Duodenal mucosa (tissue), 2 donors: ENCODE data around the gene DENND5A.

Source experiments
- H3K27ac ChIP-seq: one replicate; pipeline ENCODE4 v1.7.0; 2013; ENCODE audit warnings: low read depth, low read length
- H3K27me3 ChIP-seq, 2 donors: one replicate each; pipeline ENCODE4 v1.7.0; 2013; ENCODE audit warnings: low read length in 2 of 2, control low read depth in 1 of 2; ENCODE audit not compliant: insufficient read depth in 2 of 2, control insufficient read depth in 1 of 2
- H3K36me3 ChIP-seq, 2 donors: one replicate each; pipeline ENCODE4 v1.7.0; 2013; ENCODE audit warnings: low read length in 2 of 2, control low read depth in 1 of 2; ENCODE audit not compliant: insufficient read depth in 2 of 2, control insufficient read depth in 1 of 2
- H3K4me1 ChIP-seq, 2 donors: one replicate each; pipeline ENCODE4 v1.7.0; 2013; ENCODE audit warnings: low read length in 2 of 2, control low read depth in 1 of 2; ENCODE audit not compliant: insufficient read depth in 2 of 2, control insufficient read depth in 1 of 2
- H3K4me3 ChIP-seq, 2 donors: one replicate each; pipeline ENCODE4 v1.7.0; 2013; ENCODE audit warnings: low read length in 2 of 2, low read depth in 1 of 2
- H3K9ac ChIP-seq, 2 donors: one replicate each; pipeline ENCODE4 v1.7.0; 2013; ENCODE audit warnings: low read length in 2 of 2, low read depth in 1 of 2
- H3K9me3 ChIP-seq, 2 donors: one replicate each; pipeline ENCODE4 v1.7.0; 2013; ENCODE audit warnings: low read length in 2 of 2, control low read depth in 1 of 2; ENCODE audit not compliant: control insufficient read depth in 1 of 2

DENND5A gene

GRCh38 chr11:9265211-9266131 lies at the start of gene DENND5A:
TSS of gene DENND5A (minus strand) at chr11:9265350. CDS start at chr11:9265069, 281 bp downstream.
- H3K27ac ChIP-seq: peak within 1 kb of the TSS; percentile 88
- H3K36me3 ChIP-seq: no peaks in the 10 kb centered on the region
- H3K9me3 ChIP-seq: no peaks in the 10 kb centered on the region

GRCh38 chr11:9314291-9315077 lies 49.3 kb upstream of the DENND5A start, which contains the start of gene TMEM41B:
TSS of gene TMEM41B (minus strand) at chr11:9314593. CDS start at chr11:9314441, 152 bp downstream.
- peaks cover 0 to 3% of the 10 kb centered on the region in 2 donors for H3K36me3 ChIP-seq
- H3K9me3 ChIP-seq: no peaks in the 10 kb centered on the region
- H3K4me3 ChIP-seq: peak within 1 kb of the TSS; percentile 77 to 96
- peak within 1 kb of the TSS; percentile 93 to 97 for H3K9ac ChIP-seq
- H3K4me1 ChIP-seq: peaks cover 19 to 33% of the 10 kb centered on the region in 2 donors
- no peaks in the 10 kb centered on the region for H3K27me3 ChIP-seq
- peak within 1 kb of the TSS; percentile 88 for H3K27ac ChIP-seq

More at GRCh38 chr11:9265211-9266131, at the start of gene DENND5A:
- H3K27me3 ChIP-seq: no peaks in the 10 kb centered on the region
- peak within 1 kb of the TSS; percentile 70 to 71 for H3K4me3 ChIP-seq
- H3K4me1 ChIP-seq: peaks cover 0 to 11% of the 10 kb centered on the region in 2 donors
- peak within 1 kb of the TSS; percentile 68 to 82 for H3K9ac ChIP-seq

DNA sequence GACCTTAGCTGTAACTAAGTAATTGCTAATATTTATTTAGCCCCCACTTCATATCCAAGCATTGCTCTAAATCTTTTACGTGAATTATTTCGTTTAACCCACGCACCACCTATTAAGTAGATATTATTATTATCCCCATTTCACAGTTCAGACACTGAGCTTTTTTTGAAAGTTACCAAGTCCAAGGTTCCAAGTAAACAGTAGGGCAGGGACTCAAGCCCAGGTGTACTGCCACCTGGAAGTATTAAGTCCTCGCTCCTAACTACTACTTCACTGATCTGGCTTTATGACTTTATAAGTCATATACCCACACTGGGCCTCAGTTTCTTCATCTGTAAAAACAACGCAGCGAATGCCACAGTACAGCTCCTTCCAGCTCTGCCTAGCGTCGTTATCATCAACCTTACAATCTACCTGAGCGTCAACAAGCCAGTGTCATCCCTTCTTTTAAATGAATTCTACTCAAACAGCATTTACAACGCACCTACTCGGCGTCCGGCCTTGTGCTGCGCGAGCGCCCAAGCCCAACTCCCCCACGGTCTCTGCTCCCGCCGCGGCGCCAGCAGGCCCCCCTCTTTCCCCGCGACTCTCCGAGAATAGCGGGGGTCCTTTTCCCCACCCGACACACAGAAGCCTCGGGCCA lies 48.6 kb upstream of the DENND5A start:
- Histone ChIP-seq H3K27ac (peak overlapping the region; percentile 88), H3K4me3 (peak overlapping the region; percentile 77 to 96), H3K4me1 (peaks cover 19 to 33% of the 10 kb centered on the region in 2 donors), H3K9me3 (no peaks in the 10 kb centered on the region), H3K9ac (peak overlapping the region; percentile 93 to 97), H3K36me3 (peaks cover 0 to 3% of the 10 kb centered on the region in 2 donors), H3K27me3 (no peaks in the 10 kb centered on the region)

DNA sequence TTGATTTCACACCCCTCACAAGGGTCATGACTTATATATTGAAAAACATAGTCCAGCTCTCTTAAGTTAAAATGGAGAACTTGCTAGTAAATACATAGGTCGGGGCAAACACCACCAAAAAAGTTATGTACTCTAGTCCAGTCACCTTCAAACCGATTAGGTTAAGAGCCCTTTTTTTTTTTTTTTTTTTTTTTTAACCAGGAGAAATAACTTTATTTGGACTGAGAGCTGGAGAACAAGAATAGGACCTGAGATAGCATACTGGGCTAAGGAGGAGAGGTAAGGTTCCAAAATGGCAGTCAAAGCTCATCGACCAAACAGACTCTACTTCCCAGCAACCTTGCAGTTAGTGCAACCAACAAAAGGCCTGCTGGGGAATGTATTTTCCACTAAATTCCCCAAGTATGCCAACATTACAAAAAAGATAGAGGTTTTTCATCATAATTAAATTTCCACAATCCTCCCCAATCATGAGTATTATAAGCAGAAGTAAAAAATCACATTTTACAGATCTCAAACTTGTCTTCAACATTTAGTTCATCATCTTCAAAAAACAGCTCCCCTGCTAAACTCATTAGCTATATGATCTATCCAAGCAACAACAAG lies 45.4 kb upstream of the DENND5A start:
- Histone ChIP-seq H3K9ac (no peak overlapping the region), H3K27ac (no peak overlapping the region), H3K27me3 (no peaks in the 10 kb centered on the region), H3K4me1 (peaks cover 15 to 25% of the 10 kb centered on the region in 2 donors), H3K36me3 (peaks cover 0 to 3% of the 10 kb centered on the region in 2 donors), H3K4me3 (no peak overlapping the region), H3K9me3 (no peaks in the 10 kb centered on the region)

DNA sequence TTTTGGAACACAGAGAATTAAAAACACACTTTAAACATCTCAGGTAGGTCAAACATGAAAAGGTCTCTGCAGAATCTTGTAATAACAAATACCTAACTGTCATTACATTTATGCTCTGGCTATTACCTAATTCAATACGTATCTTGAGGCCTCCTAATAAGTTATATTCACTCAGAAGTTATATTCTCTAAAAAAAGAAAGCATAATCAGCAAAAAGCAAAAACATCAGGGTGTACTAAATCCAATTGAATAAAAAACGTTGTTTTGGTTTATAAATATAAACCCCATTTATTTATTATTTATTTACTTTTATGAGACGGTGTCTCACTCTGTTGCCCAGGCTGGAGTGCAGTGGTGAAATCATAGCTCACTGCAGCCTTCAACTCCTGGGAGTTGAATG lies 39.0 kb upstream of the DENND5A start:
- Histone ChIP-seq H3K36me3 (no peaks in the 10 kb centered on the region), H3K9me3 (no peaks in the 10 kb centered on the region)

GRCh38 chr11:9302448-9302847 lies 37.3 kb upstream of the DENND5A start:
- no peaks in the 10 kb centered on the region for H3K9me3 ChIP-seq
- no peaks in the 10 kb centered on the region for H3K36me3 ChIP-seq
- H3K27ac ChIP-seq: no peak overlapping the region
- H3K27me3 ChIP-seq: no peaks in the 10 kb centered on the region
- no peak overlapping the region for H3K9ac ChIP-seq
- no peaks in the 10 kb centered on the region for H3K4me1 ChIP-seq
- no peak overlapping the region for H3K4me3 ChIP-seq

More for the DNA sequence above, 39.0 kb upstream of the DENND5A start:
- no peak overlapping the region for H3K9ac ChIP-seq
- no peak overlapping the region for H3K4me3 ChIP-seq
- H3K27ac ChIP-seq: no peak overlapping the region
- no peaks in the 10 kb centered on the region for H3K4me1 ChIP-seq
- no peaks in the 10 kb centered on the region for H3K27me3 ChIP-seq

DNA sequence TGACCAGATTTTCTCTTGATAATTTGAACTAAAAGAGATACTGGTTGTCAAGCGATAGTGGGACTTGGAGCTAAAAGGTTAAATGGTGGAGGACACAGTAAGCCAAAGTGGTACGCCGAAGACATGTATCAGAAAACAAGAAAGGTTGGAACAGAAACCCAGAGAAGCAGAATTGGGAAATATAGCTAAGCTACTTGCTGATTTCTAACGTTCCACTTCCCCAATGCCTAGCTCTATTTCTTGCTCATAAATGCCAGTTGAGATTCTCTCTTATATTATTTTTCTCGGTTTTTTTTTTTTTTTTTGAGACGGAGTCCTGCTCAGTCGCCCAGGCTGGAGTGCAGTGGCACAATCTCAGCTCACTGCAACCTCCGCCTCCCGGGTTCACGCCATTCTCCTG lies 36.6 kb upstream of the DENND5A start:
- peaks cover 0 to 2% of the 10 kb centered on the region in 2 donors for H3K36me3 ChIP-seq
- H3K27ac ChIP-seq: no peak overlapping the region
- H3K4me3 ChIP-seq: no peak overlapping the region
- H3K9me3 ChIP-seq: no peaks in the 10 kb centered on the region
- no peak overlapping the region for H3K9ac ChIP-seq
- H3K4me1 ChIP-seq: no peaks in the 10 kb centered on the region
- H3K27me3 ChIP-seq: no peaks in the 10 kb centered on the region

DNA sequence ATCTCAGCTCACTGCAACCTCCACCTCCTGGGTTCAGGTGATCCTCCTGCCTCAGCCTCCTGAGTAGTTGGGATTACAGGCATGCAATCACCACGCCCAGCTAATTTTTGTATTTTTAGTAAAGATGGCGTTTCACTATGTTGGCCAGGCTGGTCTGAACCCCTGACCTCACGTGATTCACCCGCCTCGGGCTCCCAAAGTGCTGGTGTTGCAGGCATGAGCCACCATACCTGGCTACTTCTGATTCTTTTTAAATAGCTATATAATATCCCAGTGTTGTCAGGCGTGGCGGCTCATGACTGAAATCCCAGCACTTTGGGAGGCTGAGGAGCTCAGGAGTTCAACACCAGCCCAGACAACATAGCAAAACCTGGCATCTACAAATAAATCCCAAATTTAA lies 28.5 kb upstream of the DENND5A start:
- Histone ChIP-seq H3K36me3 (peaks cover 0 to 13% of the 10 kb centered on the region in 2 donors), H3K9me3 (no peaks in the 10 kb centered on the region), H3K9ac (no peak overlapping the region), H3K27ac (no peak overlapping the region), H3K4me1 (no peaks in the 10 kb centered on the region), H3K4me3 (no peak overlapping the region), H3K27me3 (no peaks in the 10 kb centered on the region)

GRCh38 chr11:9285850-9286587 lies 20.9 kb upstream of the DENND5A start:
- no peaks in the 10 kb centered on the region for H3K27me3 ChIP-seq
- H3K4me1 ChIP-seq: no peaks in the 10 kb centered on the region
- H3K36me3 ChIP-seq: peaks cover 0 to 20% of the 10 kb centered on the region in 2 donors
- H3K4me3 ChIP-seq: no peak overlapping the region
- H3K27ac ChIP-seq: no peak overlapping the region
- no peaks in the 10 kb centered on the region for H3K9me3 ChIP-seq
- no peak overlapping the region for H3K9ac ChIP-seq
